Activated T-helper 2 cell treated with anti-CD3 and anti-CD28 coated beads, Interferon-gamma antibody, Interleukin-2, Interleukin-4, amounts not matched to agents 10 μg/mL and 5 μg/mL and 100 μg/mL, durations not matched to agents 14 hours and 24 hours and 36 hours (primary cell): ENCODE data around the gene SORCS2. TPM values are rescaled to one million over a fixed set of nuclear protein-coding genes. Genes with fewer than 3 reads are reported as not detected.

Experiments used
- DNase-seq: peaks from one replicate; pipeline ENCODE4 v3.0.0; 2021; ENCODE audit warnings: low spot score
- H3K27ac Mint-ChIP-seq: one replicate; pipeline ENCODE4 v1.8.0; 2021; ENCODE audit warnings: mixed read lengths
- H3K27me3 Mint-ChIP-seq: one replicate; pipeline ENCODE4 v1.8.0; 2021; ENCODE audit warnings: low read depth, mixed read lengths
- H3K36me3 Mint-ChIP-seq: one replicate; pipeline ENCODE4 v1.8.0; 2021; ENCODE audit warnings: low read depth, mixed read lengths
- H3K4me1 Mint-ChIP-seq: one replicate; pipeline ENCODE4 v1.8.0; 2021; ENCODE audit warnings: low read depth, mixed read lengths
- H3K4me3 Mint-ChIP-seq: one replicate; pipeline ENCODE4 v1.8.0; 2021; ENCODE audit warnings: low read depth, mild to moderate bottlenecking, moderate library complexity, mixed read lengths
- H3K9me3 Mint-ChIP-seq: one replicate; pipeline ENCODE4 v1.8.0; 2021; ENCODE audit warnings: mixed read lengths
- intact Hi-C: fragments of 100-400 bp; cut with micrococcal nuclease; formaldehyde crosslinking; loops from one replicate; pipeline ENCODE4 v1.15.1; 2023
- total RNA-seq: library from RNA; stranded (reverse); gene quantifications from 2 replicates; pipeline ENCODE4 v1.2.3, GENCODE V29; 2022

SORCS2 gene
- total RNA-seq, 1 donor from 2014 or later: 0.02 TPM

GRCh38 chr4:7788694-7789425 lies 596.5 kb downstream of the SORCS2 start:
- Mint-ChIP-seq H3K27ac (no peak overlapping the region), H3K36me3 (peaks cover 25% of the 10 kb centered on the region), H3K4me3 (no peak overlapping the region), H3K4me1 (peaks cover 12% of the 10 kb centered on the region), H3K9me3 (no peaks in the 10 kb centered on the region), H3K27me3 (no peaks in the 10 kb centered on the region)
- no peak for DNase-seq
- intact Hi-C loops: no loop called here

DNA sequence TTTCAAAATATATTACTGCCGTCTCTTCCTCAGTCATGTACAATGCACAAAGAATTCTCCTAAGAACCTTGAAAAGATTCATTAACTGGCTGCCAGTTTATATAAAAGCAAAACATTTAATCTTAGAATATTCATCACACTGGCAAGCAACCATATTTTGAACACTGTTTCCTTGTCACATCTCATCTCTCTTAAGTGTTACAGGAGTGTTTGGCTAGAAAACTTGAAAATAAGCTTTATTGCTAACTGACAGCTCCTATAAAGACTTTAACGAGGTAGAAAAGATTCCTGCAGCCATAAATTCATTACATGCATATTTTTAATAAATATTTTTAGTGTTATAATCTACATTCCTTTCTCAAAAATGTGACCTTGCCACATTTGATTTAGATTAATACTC lies 597.7 kb downstream of the SORCS2 start:
- peaks cover 10% of the 10 kb centered on the region for H3K4me1 Mint-ChIP-seq
- intact Hi-C loops: no loop called here
- no peak overlapping the region for H3K4me3 Mint-ChIP-seq
- no peaks in the 10 kb centered on the region for H3K27me3 Mint-ChIP-seq
- no peak overlapping the region for H3K27ac Mint-ChIP-seq
- DNase-seq: no peak
- H3K36me3 Mint-ChIP-seq: peaks cover 22% of the 10 kb centered on the region
- H3K9me3 Mint-ChIP-seq: no peaks in the 10 kb centered on the region

- intact Hi-C loops: no loop called here
These were observed 598.7 kb downstream of the SORCS2 start for GRCh38 chr4:7790999-7791398.

More at GRCh38 chr4:7790999-7791398, 598.7 kb downstream of the SORCS2 start:
- H3K27ac Mint-ChIP-seq: no peak overlapping the region
- H3K9me3 Mint-ChIP-seq: no peaks in the 10 kb centered on the region
- DNase-seq: no peak
- no peaks in the 10 kb centered on the region for H3K27me3 Mint-ChIP-seq
- H3K4me3 Mint-ChIP-seq: no peak overlapping the region
- peaks cover 12% of the 10 kb centered on the region for H3K36me3 Mint-ChIP-seq
- H3K4me1 Mint-ChIP-seq: peaks cover 6% of the 10 kb centered on the region

Other genes starting within 250 kb of the SORCS2 start
- gene TADA2B, start 149.2 kb upstream of the SORCS2 start, total RNA-seq: 12.9 and 13.3 TPM in 2 replicates
- 84.4 and 84.6 TPM in 2 replicates for gene GRPEL1, start 124.5 kb upstream of the SORCS2 start, total RNA-seq
- not detected in 2 replicates for gene PSAPL1, start 242.4 kb downstream of the SORCS2 start, total RNA-seq